DND-41 (cell line): ENCODE results near the gene IBTK.

Experiments used
- ATAC-seq: fragments of 200-7000 bp; cut with Tn5 transposase; 3 replicates; pipeline ENCODE4 v1.9.1; 2021; ENCODE audit warnings: low read depth; ENCODE audit not compliant: insufficient read depth
- DNase-seq: peaks from one replicate; pipeline ENCODE4 v3.0.0-alpha.2; 2020
- H2AFZ ChIP-seq: 2 replicates; pipeline ENCODE4 v1.6.0; 2012; ENCODE audit warnings: low read depth, low read length
- H3K27ac ChIP-seq: 2 replicates; pipeline ENCODE4 v1.5.1; 2012; ENCODE audit warnings: low read length, inconsistent platforms
- H3K27me3 ChIP-seq: fragments of 200-600 bp; sonication (generic); 2 replicates; pipeline ENCODE4 v1.6.0; 2012; ENCODE audit warnings: low read length, mild to moderate bottlenecking, inconsistent platforms; ENCODE audit not compliant: insufficient read depth, poor library complexity
- H3K36me3 ChIP-seq: 2 replicates; pipeline ENCODE4 v1.5.1; 2012; ENCODE audit warnings: low read length, inconsistent platforms; ENCODE audit not compliant: insufficient read depth
- H3K4me1 ChIP-seq: 2 replicates; pipeline ENCODE4 v1.5.1; 2012; ENCODE audit warnings: mild to moderate bottlenecking, low read length; ENCODE audit not compliant: insufficient read depth
- H3K4me2 ChIP-seq: 2 replicates; pipeline ENCODE4 v1.6.0; 2012; ENCODE audit warnings: mild to moderate bottlenecking, moderate library complexity, low read length, inconsistent platforms; ENCODE audit not compliant: insufficient read depth
- H3K4me3 ChIP-seq, 2 experiments: fragments of 200-600 bp in 1 of 2; shearing (Covaris generic) in 1 of 2; 2 replicates each; pipeline ENCODE4 v1.5.1; 2012 to 2016; ENCODE audit warnings: inconsistent platforms in 2 of 2, low read length in 2 of 2, mild to moderate bottlenecking in 2 of 2, low read depth in 1 of 2, moderate library complexity in 1 of 2
- H3K79me2 ChIP-seq: 2 replicates; pipeline ENCODE4 v1.6.0; 2012; ENCODE audit warnings: low read length, inconsistent platforms; ENCODE audit not compliant: insufficient read depth
- H3K9ac ChIP-seq: 2 replicates; pipeline ENCODE4 v1.6.0; 2012; ENCODE audit warnings: low read depth, mild to moderate bottlenecking, inconsistent platforms, low read length, moderate library complexity
- H3K9me3 ChIP-seq: 2 replicates; pipeline ENCODE4 v1.5.1; 2012; ENCODE audit warnings: low read length, moderate library complexity, mild to moderate bottlenecking, inconsistent platforms; ENCODE audit not compliant: insufficient read depth, severe bottlenecking
- H4K20me1 ChIP-seq: 2 replicates; pipeline ENCODE4 v1.6.0; 2012; ENCODE audit warnings: low read length; ENCODE audit not compliant: insufficient read depth
- EZH2 ChIP-seq: IDR thresholded peaks from 3 replicates; pipeline ENCODE4 v1.6.1; 2012; ENCODE audit warnings: borderline replicate concordance, low read depth, mild to moderate bottlenecking, moderate library complexity, low read length, inconsistent platforms; ENCODE audit not compliant: severe bottlenecking
- TF ChIP-seq, protein P1 (sequence below): IDR thresholded peaks from 2 replicates; pipeline ENCODE4 v1.5.1; 2012; ENCODE audit warnings: borderline replicate concordance, low read length, moderate library complexity, mild to moderate bottlenecking; ENCODE audit not compliant: poor library complexity, severe bottlenecking; ENCODE audit errors: extremely low read depth

Gene IBTK

GRCh38 chr6:82183642-82184282 is 63.8 kb downstream of the IBTK start:
- H2AFZ ChIP-seq = no peak overlapping the region
- ATAC-seq (no peak), DNase-seq (no peak)
- H3K36me3 ChIP-seq = peaks cover 89% of the 10 kb centered on the region
- H3K4me1 ChIP-seq = no peaks in the 10 kb centered on the region
- no peak overlapping the region for H3K27ac ChIP-seq
- no peak overlapping the region for H3K4me2 ChIP-seq
- no peaks in the 10 kb centered on the region for H3K27me3 ChIP-seq
- H3K9me3 ChIP-seq = no peaks in the 10 kb centered on the region
- TF ChIP-seq, protein P1, sequence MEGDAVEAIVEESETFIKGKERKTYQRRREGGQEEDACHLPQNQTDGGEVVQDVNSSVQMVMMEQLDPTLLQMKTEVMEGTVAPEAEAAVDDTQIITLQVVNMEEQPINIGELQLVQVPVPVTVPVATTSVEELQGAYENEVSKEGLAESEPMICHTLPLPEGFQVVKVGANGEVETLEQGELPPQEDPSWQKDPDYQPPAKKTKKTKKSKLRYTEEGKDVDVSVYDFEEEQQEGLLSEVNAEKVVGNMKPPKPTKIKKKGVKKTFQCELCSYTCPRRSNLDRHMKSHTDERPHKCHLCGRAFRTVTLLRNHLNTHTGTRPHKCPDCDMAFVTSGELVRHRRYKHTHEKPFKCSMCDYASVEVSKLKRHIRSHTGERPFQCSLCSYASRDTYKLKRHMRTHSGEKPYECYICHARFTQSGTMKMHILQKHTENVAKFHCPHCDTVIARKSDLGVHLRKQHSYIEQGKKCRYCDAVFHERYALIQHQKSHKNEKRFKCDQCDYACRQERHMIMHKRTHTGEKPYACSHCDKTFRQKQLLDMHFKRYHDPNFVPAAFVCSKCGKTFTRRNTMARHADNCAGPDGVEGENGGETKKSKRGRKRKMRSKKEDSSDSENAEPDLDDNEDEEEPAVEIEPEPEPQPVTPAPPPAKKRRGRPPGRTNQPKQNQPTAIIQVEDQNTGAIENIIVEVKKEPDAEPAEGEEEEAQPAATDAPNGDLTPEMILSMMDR = no peak
- TF ChIP-seq EZH2 = no peak
- H3K9ac ChIP-seq = no peak overlapping the region
- H3K79me2 ChIP-seq = no peaks in the 10 kb centered on the region; the same call in 1 of the 2 replicates
- no peak overlapping the region for H3K4me3 ChIP-seq
- H4K20me1 ChIP-seq = no peaks in the 10 kb centered on the region

DNA sequence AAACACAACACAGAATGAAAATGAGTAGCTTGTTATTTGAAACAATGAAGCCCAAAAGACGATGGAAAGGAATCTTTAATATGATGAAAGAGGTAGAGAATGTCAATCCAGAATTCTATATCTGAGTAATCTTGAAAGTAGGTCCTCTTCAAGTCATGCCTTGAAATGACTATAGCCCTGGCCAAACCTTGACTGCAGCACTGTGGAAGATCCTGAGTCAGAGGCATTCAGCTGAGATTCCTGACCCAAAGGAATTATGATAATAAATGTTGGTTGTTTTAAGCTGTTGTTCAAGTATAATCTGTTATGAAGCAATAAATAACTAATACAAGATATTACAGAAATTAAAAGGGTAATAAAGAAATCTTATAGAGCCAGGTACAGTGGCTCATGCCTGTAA is 64.8 kb downstream of the IBTK start:
- H3K4me3 ChIP-seq = no peak overlapping the region
- no peak overlapping the region for H3K4me2 ChIP-seq
- H3K27ac ChIP-seq = no peak overlapping the region
- H3K36me3 ChIP-seq = peaks cover 81% of the 10 kb centered on the region
- H3K79me2 ChIP-seq = no peaks in the 10 kb centered on the region; the same call in 1 of the 2 replicates
- no peaks in the 10 kb centered on the region for H3K27me3 ChIP-seq
- DNase-seq (no peak), ATAC-seq (no peak)
- H3K9ac ChIP-seq = no peak overlapping the region
- no peaks in the 10 kb centered on the region for H3K9me3 ChIP-seq
- no peak overlapping the region for H2AFZ ChIP-seq
- no peaks in the 10 kb centered on the region for H4K20me1 ChIP-seq
- no peak for TF ChIP-seq EZH2
- TF ChIP-seq, protein P1 = no peak
- no peaks in the 10 kb centered on the region for H3K4me1 ChIP-seq

DNA sequence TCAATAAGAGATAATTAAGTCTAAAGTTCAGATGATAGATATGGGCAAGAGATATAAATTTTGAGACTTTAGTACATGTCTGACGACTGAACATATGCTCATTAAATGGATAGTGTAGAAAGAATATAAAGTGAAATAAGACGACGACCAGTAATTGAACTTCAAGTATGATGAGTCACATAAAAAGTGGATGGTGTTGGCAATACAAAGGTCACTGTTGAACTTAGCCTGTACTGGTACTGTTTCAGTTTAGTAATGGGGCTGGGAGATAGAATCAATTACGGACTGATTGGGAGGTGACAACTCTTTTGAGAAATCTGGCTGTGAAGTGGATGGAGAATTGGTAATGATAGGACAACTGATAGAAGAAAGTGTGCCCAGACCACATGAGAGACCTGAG is 68.1 kb downstream of the IBTK start:
- Histone ChIP-seq H3K27ac (no peak overlapping the region), H4K20me1 (no peaks in the 10 kb centered on the region), H3K4me2 (no peak overlapping the region), H3K79me2 (no peaks in the 10 kb centered on the region), H2AFZ (no peak overlapping the region), H3K27me3 (no peaks in the 10 kb centered on the region), H3K9me3 (no peaks in the 10 kb centered on the region), H3K4me1 (no peaks in the 10 kb centered on the region), H3K36me3 (peaks cover 59% of the 10 kb centered on the region), H3K9ac (no peak overlapping the region), H3K4me3 (no peak overlapping the region)
- DNase-seq (no peak), ATAC-seq (no peak)
- TF ChIP-seq, protein P1 = no peak

DNA sequence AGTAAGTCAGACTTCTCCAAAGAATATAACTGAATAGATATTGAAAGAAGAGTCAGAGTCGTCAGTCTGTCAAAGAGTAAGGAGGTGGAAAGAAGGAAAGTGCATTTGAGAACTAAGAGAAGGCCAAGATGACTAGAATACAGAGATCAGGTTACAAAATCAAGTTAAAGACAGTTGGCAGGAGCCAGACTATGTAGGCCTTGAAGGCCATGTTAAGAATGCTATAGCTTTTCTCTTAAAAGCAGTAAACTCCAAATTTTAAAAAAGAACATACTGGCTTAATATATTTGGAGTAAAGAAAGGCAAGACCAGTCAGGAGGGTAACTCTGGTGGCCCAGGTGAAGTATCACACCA is 68.8 kb downstream of the IBTK start:
- Histone ChIP-seq H3K27ac (no peak overlapping the region), H3K4me1 (no peaks in the 10 kb centered on the region), H3K27me3 (no peaks in the 10 kb centered on the region), H3K36me3 (peaks cover 58% of the 10 kb centered on the region), H3K9ac (no peak overlapping the region), H3K4me2 (no peak overlapping the region), H2AFZ (no peak overlapping the region), H3K79me2 (no peaks in the 10 kb centered on the region), H4K20me1 (no peaks in the 10 kb centered on the region), H3K4me3 (no peak overlapping the region), H3K9me3 (no peaks in the 10 kb centered on the region)
- DNase-seq (no peak), ATAC-seq (no peak)
- TF ChIP-seq, protein P1 = no peak
